Colonic mucosa (tissue), 4 donors: ENCODE data around the gene PCNX1. TPM values are rescaled to one million over a fixed set of nuclear protein-coding genes. Genes with fewer than 3 reads are reported as not detected.

Source experiments
- DNase-seq: peaks from one replicate; pipeline ENCODE4 v3.0.0-alpha.2; 2020
- H3K27ac ChIP-seq: fragments of 200-600 bp; one replicate; pipeline ENCODE4 v1.8.0; 2021
- H3K27me3 ChIP-seq: fragments of 200-600 bp; one replicate; pipeline ENCODE4 v1.8.0; 2021
- H3K36me3 ChIP-seq: fragments of 200-600 bp; one replicate; pipeline ENCODE4 v1.8.0; 2021
- H3K4me1 ChIP-seq: fragments of 200-600 bp; one replicate; pipeline ENCODE4 v1.8.0; 2021; ENCODE audit warnings: mild to moderate bottlenecking
- H3K4me3 ChIP-seq: fragments of 200-600 bp; one replicate; pipeline ENCODE4 v1.8.0; 2021
- H3K9ac ChIP-seq, 2 donors: one replicate each; pipeline ENCODE4 v1.7.0; 2013; ENCODE audit warnings: control low read depth in 2 of 2, low read depth in 2 of 2, low read length in 2 of 2
- H3K9me3 ChIP-seq: fragments of 200-600 bp; one replicate; pipeline ENCODE4 v1.8.0; 2021
- CTCF ChIP-seq: fragments of 200-600 bp; IDR thresholded peaks from one replicate; pipeline ENCODE4 v1.8.0; 2022; ENCODE audit warnings: antibody characterized with exemption, mild to moderate bottlenecking
- intact Hi-C: fragments of 100-400 bp; cut with DNase I; formaldehyde crosslinking; loops from one replicate; pipeline ENCODE4 v1.14.1; 2022
- total RNA-seq, 2 donors: library from RNA; stranded (reverse); fragmentation: NEBNext Ultra II Directional in 1 of 2; extraction: Animal tissue kit (Norgen Biotek cat#: 25700) in 1 of 2; gene quantifications; one replicate each; pipeline ENCODE4 v1.2.1, GENCODE V29; 2021
- donor health status: healthy.
- donor health status: DM: no; HTN: no; CAD: no.
- donor health status: DM: no; HTN: no; CAD: no.

Gene PCNX1
- total RNA-seq, 2 donors from 2014 or later, result 18.1 to 26.7 TPM

- DNase-seq, result no peak
- Histone ChIP-seq H3K27ac (no peak overlapping the region), H3K4me1 (no peaks in the 10 kb centered on the region), H3K27me3 (no peaks in the 10 kb centered on the region), H3K9me3 (no peaks in the 10 kb centered on the region), H3K9ac (no peak overlapping the region), H3K36me3 (no peaks in the 10 kb centered on the region), H3K4me3 (no peak overlapping the region)
- no peak for TF ChIP-seq CTCF
- intact Hi-C loops, result loop anchor here (5.0 kb wide), 1 partner anchor 64 kb away; the partner anchor contains the start of gene PCNX1
Observed at GRCh38 chr14:70971560-70971959, 64.3 kb downstream of the PCNX1 start.

GRCh38 chr14:70972107-70972976 lies 65.1 kb downstream of the PCNX1 start:
- no peaks in the 10 kb centered on the region for H3K36me3 ChIP-seq

GRCh38 chr14:70976591-70976990 lies 69.3 kb downstream of the PCNX1 start:
- Histone ChIP-seq H3K36me3 (no peaks in the 10 kb centered on the region), H3K9me3 (no peaks in the 10 kb centered on the region), H3K27me3 (no peaks in the 10 kb centered on the region), H3K27ac (no peak overlapping the region), H3K9ac (no peak overlapping the region), H3K4me1 (no peaks in the 10 kb centered on the region), H3K4me3 (no peak overlapping the region)
- TF ChIP-seq CTCF, result no peak
- DNase-seq, result no peak
- intact Hi-C loops, result no loop called here

More at GRCh38 chr14:70972107-70972976, 65.1 kb downstream of the PCNX1 start:
- peak; percentile 87 for DNase-seq
- peak; percentile 87 for TF ChIP-seq CTCF
- Histone ChIP-seq H3K27ac (no peak overlapping the region), H3K27me3 (no peaks in the 10 kb centered on the region), H3K4me3 (no peak overlapping the region), H3K4me1 (no peaks in the 10 kb centered on the region), H3K9ac (no peak overlapping the region), H3K9me3 (no peaks in the 10 kb centered on the region)
- intact Hi-C loops, result loop anchor here (2.0 to 5.0 kb wide), 2 partner anchors 65 to 154 kb away; partner anchors contain the start of gene PCNX1

GRCh38 chr14:70981000-70981952 lies 74.0 kb downstream of the PCNX1 start:
- no peaks in the 10 kb centered on the region for H3K27me3 ChIP-seq
- DNase-seq, result no peak
- H3K9me3 ChIP-seq, result no peaks in the 10 kb centered on the region
- no peak overlapping the region for H3K27ac ChIP-seq
- no peak overlapping the region for H3K4me3 ChIP-seq
- H3K4me1 ChIP-seq, result no peaks in the 10 kb centered on the region
- no peaks in the 10 kb centered on the region for H3K36me3 ChIP-seq
- no peak for TF ChIP-seq CTCF
- no peak overlapping the region for H3K9ac ChIP-seq
- intact Hi-C loops, result no loop called here

- Histone ChIP-seq H3K4me1 (no peaks in the 10 kb centered on the region), H3K27ac (no peak overlapping the region), H3K36me3 (no peaks in the 10 kb centered on the region), H3K4me3 (no peak overlapping the region), H3K9ac (no peak overlapping the region), H3K27me3 (no peaks in the 10 kb centered on the region), H3K9me3 (no peaks in the 10 kb centered on the region)
- DNase-seq, result no peak
- TF ChIP-seq CTCF, result no peak
- intact Hi-C loops, result no loop called here
Observed at GRCh38 chr14:70982200-70982599, 74.9 kb downstream of the PCNX1 start.
